ENCODE results near the gene SHC2.

GRCh38 chr19:485077-485476 is 24.2 kb upstream of the SHC2 start:
- TF ChIP-seq ATM (IDR thresholded peaks at IDR 0.05; ENCODE audit: borderline replicate concordance) (no peak), EP300 (IDR thresholded peaks at IDR 0.05; ENCODE audit: low read depth in 2 of 2, low read length in 2 of 2) (no peak), EP300 (CRISPR knock-in tag; IDR thresholded peaks at IDR 0.05; ENCODE audit: borderline replicate concordance) (no peak), ZNF644 (CRISPR knock-in tag; IDR thresholded peaks at IDR 0.05; ENCODE audit: low read depth) (no peak), ZNF274 (CRISPR knock-in tag; IDR thresholded peaks at IDR 0.05) (no peak), NR1H2 (CRISPR knock-in tag; IDR thresholded peaks at IDR 0.05; ENCODE audit: borderline replicate concordance, low read depth) (no peak), ELF1 (CRISPR knock-in tag; IDR thresholded peaks at IDR 0.05) (no peak), TGIF2 (CRISPR knock-in tag; IDR thresholded peaks at IDR 0.05) (no peak), PRDM4 (CRISPR knock-in tag; IDR thresholded peaks at IDR 0.05; ENCODE audit: borderline replicate concordance) (no peak)
